Trophoblast cell (in vitro differentiated cells and primary cell): ENCODE measurements around the gene MAP3K7.

ENCODE experiments used
- DNase-seq, 2 donors: peaks; one replicate each; pipeline ENCODE4 v3.0.0-alpha.2; 2016
- H2AFZ ChIP-seq: 2 replicates; pipeline ENCODE4 v1.6.1; 2013; ENCODE audit warnings: low read length, moderate library complexity, mild to moderate bottlenecking; ENCODE audit not compliant: insufficient read depth, poor library complexity
- H2AK5ac ChIP-seq: 2 replicates; pipeline ENCODE4 v1.6.1; 2013; ENCODE audit warnings: mild to moderate bottlenecking, low read length
- H2BK120ac ChIP-seq: 2 replicates; pipeline ENCODE4 v1.6.1; 2013; ENCODE audit warnings: low read length, mild to moderate bottlenecking, moderate library complexity; ENCODE audit not compliant: insufficient read depth, poor library complexity
- H2BK12ac ChIP-seq: 2 replicates; pipeline ENCODE4 v1.6.1; 2013; ENCODE audit warnings: mild to moderate bottlenecking, low read length, moderate library complexity
- H2BK5ac ChIP-seq: 2 replicates; pipeline ENCODE4 v1.6.1; 2013; ENCODE audit warnings: low read length, low read depth, moderate library complexity, mild to moderate bottlenecking; ENCODE audit not compliant: poor library complexity
- H3K14ac ChIP-seq: 2 replicates; pipeline ENCODE4 v1.6.1; 2013; ENCODE audit warnings: mild to moderate bottlenecking, low read length
- H3K18ac ChIP-seq: 2 replicates; pipeline ENCODE4 v1.6.1; 2013; ENCODE audit warnings: mild to moderate bottlenecking, low read length
- H3K23ac ChIP-seq: 2 replicates; pipeline ENCODE4 v1.6.1; 2013; ENCODE audit warnings: low read length
- H3K27ac ChIP-seq: 2 replicates; pipeline ENCODE4 v1.5.1; 2013; ENCODE audit warnings: low read depth, mild to moderate bottlenecking, inconsistent platforms, low read length, moderate library complexity
- H3K27me3 ChIP-seq: 2 replicates; pipeline ENCODE4 v1.6.1; 2013; ENCODE audit warnings: inconsistent platforms, mild to moderate bottlenecking, low read length, moderate library complexity; ENCODE audit not compliant: insufficient read depth
- H3K36me3 ChIP-seq, 2 experiments: 1 replicate in 1 of 2; 2 replicates in 1 of 2; pipeline ENCODE4 v1.6.1; 2013; ENCODE audit warnings: low read length in 2 of 2, mild to moderate bottlenecking in 2 of 2, moderate library complexity in 1 of 2; ENCODE audit not compliant: insufficient read depth in 2 of 2, control insufficient read depth in 1 of 2
- H3K4ac ChIP-seq: 2 replicates; pipeline ENCODE4 v1.6.1; 2013; ENCODE audit warnings: low read depth, mild to moderate bottlenecking, low read length, moderate library complexity
- H3K4me1 ChIP-seq, 2 experiments: 1 replicate in 1 of 2; 2 replicates in 1 of 2; pipeline ENCODE4 v1.6.1; 2013; ENCODE audit warnings: low read length in 2 of 2, mild to moderate bottlenecking in 2 of 2, moderate library complexity in 1 of 2; ENCODE audit not compliant: insufficient read depth in 2 of 2, control insufficient read depth in 1 of 2
- H3K4me2 ChIP-seq: 2 replicates; pipeline ENCODE4 v1.6.1; 2013; ENCODE audit warnings: inconsistent platforms, mild to moderate bottlenecking, low read length, moderate library complexity
- H3K4me3 ChIP-seq: 2 replicates; pipeline ENCODE4 v1.5.1; 2013; ENCODE audit warnings: mild to moderate bottlenecking, low read depth, low read length, inconsistent platforms
- H3K79me1 ChIP-seq: one replicate; pipeline ENCODE4 v1.6.1; 2013; ENCODE audit warnings: low read length
- H3K79me2 ChIP-seq: 2 replicates; pipeline ENCODE4 v1.6.1; 2013; ENCODE audit warnings: low read length, mild to moderate bottlenecking; ENCODE audit not compliant: control insufficient read depth, insufficient read depth, poor library complexity
- H3K9ac ChIP-seq: 2 replicates; pipeline ENCODE4 v1.6.1; 2013; ENCODE audit warnings: mild to moderate bottlenecking, low read length
- H3K9me3 ChIP-seq: 2 replicates; pipeline ENCODE4 v1.6.1; 2013; ENCODE audit warnings: low read depth, mild to moderate bottlenecking, control low read depth, inconsistent platforms, low read length; ENCODE audit not compliant: insufficient read depth
- H4K12ac ChIP-seq: 2 replicates; pipeline ENCODE4 v1.6.1; 2013; ENCODE audit warnings: low read depth, mild to moderate bottlenecking, low read length, moderate library complexity
- H4K8ac ChIP-seq: 2 replicates; pipeline ENCODE4 v1.6.1; 2013; ENCODE audit warnings: low read depth, mild to moderate bottlenecking, low read length, moderate library complexity
- H4K91ac ChIP-seq: one replicate; pipeline ENCODE4 v1.6.1; 2013; ENCODE audit warnings: low read depth, mild to moderate bottlenecking, low read length, moderate library complexity
- WGBS: extraction: QIAGEN DNeasy Blood & Tissue Kit; methylation state at CpG from one replicate; pipeline ENCODE4 v1.1.7; 2013; ENCODE audit warnings: missing lambda C conversion rate; ENCODE audit not compliant: insufficient read length, insufficient coverage; ENCODE audit errors: extremely low coverage; 5-methylcytosine and 5-hydroxymethylcytosine counted together

The MAP3K7 gene

DNA sequence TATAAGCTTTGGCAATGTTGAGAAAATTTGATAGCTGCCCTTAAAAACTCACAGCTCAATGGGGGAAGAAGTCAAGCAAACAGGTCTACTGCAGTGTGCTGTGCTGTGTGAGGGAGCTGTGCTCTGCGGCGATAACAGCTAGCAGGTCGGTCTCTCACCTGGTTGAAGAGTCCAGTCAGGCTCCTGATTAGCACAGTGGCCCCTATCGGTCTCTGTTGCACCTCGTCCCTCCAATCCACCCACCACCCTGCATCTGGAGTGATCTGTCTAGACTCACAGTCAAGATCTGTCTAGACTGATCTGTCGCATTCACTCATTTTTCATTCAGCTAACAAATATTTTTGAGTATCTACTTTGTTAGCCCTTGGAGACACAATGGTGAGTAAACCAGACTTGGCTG lies 94.1 kb downstream of the MAP3K7 start:
- Histone ChIP-seq H3K9me3 (no peaks in the 10 kb centered on the region), H3K9ac (no peak overlapping the region), H3K79me2 (peaks cover 1% of the 10 kb centered on the region), H3K36me3 (no peaks in the 10 kb centered on the region), H3K4ac (no peak overlapping the region), H3K4me3 (no peak overlapping the region), H3K18ac (no peak overlapping the region), H3K4me2 (no peak overlapping the region), H3K27ac (no peak overlapping the region), H3K79me1 (no peaks in the 10 kb centered on the region), H3K27me3 (no peaks in the 10 kb centered on the region), H4K12ac (no peak overlapping the region), H4K91ac (no peak overlapping the region), H2AK5ac (no peak overlapping the region), H3K14ac (no peak overlapping the region), H2BK5ac (no peak overlapping the region), H3K4me1 (peaks cover 2 to 6% of the 10 kb centered on the region in 2 experiments), H4K8ac (no peak overlapping the region), H2BK120ac (no peak overlapping the region), H3K23ac (no peak overlapping the region), H2AFZ (no peak overlapping the region), H2BK12ac (no peak overlapping the region)
- WGBS: no CpG with 5 or more reads among the region's 6 CpGs
- DNase-seq: no peak

GRCh38 chr6:90492369-90492768 lies 94.5 kb downstream of the MAP3K7 start:
- Histone ChIP-seq H3K23ac (no peak overlapping the region), H3K36me3 (no peaks in the 10 kb centered on the region), H2BK120ac (no peak overlapping the region), H4K12ac (no peak overlapping the region), H3K18ac (no peak overlapping the region), H3K4ac (no peak overlapping the region), H2BK5ac (no peak overlapping the region), H3K27ac (no peak overlapping the region), H2AFZ (no peak overlapping the region), H3K4me2 (no peak overlapping the region), H2AK5ac (no peak overlapping the region), H3K4me1 (peaks cover 2 to 6% of the 10 kb centered on the region in 2 experiments), H4K8ac (no peak overlapping the region), H2BK12ac (no peak overlapping the region), H3K9me3 (no peaks in the 10 kb centered on the region), H4K91ac (no peak overlapping the region), H3K9ac (no peak overlapping the region), H3K4me3 (no peak overlapping the region), H3K27me3 (no peaks in the 10 kb centered on the region), H3K14ac (no peak overlapping the region), H3K79me1 (no peaks in the 10 kb centered on the region), H3K79me2 (peaks cover 1% of the 10 kb centered on the region)
- WGBS: no CpG with 5 or more reads among the region's 1 CpG
- DNase-seq: no peak

DNA sequence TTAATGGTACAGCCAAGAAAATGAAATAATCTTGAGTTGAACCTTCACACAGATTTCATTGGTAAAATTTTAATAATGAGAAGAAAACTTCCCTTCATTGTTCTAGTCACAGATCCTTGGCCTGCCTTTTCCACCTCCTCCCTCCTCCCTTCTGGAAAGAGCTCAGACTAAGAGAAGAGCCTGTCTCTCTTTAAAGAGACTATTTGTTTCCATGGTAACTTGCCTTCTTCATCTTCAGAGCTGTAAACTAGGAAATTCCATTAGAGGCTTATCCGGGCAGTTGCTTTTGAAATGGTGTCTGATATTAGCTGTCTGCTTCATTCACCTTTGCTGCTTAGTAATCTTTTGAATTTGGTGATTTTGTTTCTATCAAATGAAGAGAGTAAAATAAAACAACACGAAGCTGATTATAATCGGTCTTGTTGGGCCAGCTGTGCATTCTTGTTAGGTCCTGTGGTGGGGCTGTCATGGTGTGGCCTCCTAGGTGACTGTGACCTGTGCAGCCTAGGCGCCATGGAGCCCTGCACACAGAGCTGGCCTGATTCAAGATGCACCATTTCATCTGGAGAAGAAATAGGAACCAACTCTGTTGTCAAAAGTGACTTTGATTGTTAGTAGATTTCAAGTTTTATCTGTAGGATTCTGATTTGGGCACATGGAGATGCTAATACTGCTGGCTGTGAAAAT lies 96.7 kb downstream of the MAP3K7 start:
- H2BK5ac ChIP-seq: no peak overlapping the region
- no peak overlapping the region for H2AK5ac ChIP-seq
- no peak overlapping the region for H3K27ac ChIP-seq
- H4K12ac ChIP-seq: no peak overlapping the region
- DNase-seq: peak in 1 of 2 donors; percentile 28
- H3K4me2 ChIP-seq: no peak overlapping the region
- no peak overlapping the region for H3K18ac ChIP-seq
- H3K14ac ChIP-seq: no peak overlapping the region
- H3K23ac ChIP-seq: no peak overlapping the region
- no peak overlapping the region for H3K4ac ChIP-seq
- no peak overlapping the region for H2BK12ac ChIP-seq
- H2AFZ ChIP-seq: no peak overlapping the region
- no peaks in the 10 kb centered on the region for H3K9me3 ChIP-seq
- H3K36me3 ChIP-seq: no peaks in the 10 kb centered on the region
- H3K79me2 ChIP-seq: no peaks in the 10 kb centered on the region
- no peak overlapping the region for H4K8ac ChIP-seq
- H2BK120ac ChIP-seq: no peak overlapping the region
- H3K9ac ChIP-seq: no peak overlapping the region
- no peaks in the 10 kb centered on the region for H3K79me1 ChIP-seq
- H4K91ac ChIP-seq: no peak overlapping the region
- H3K4me1 ChIP-seq: peaks cover 0 to 2% of the 10 kb centered on the region in 2 experiments
- no peaks in the 10 kb centered on the region for H3K27me3 ChIP-seq
- H3K4me3 ChIP-seq: no peak overlapping the region
- no CpG with 5 or more reads among the region's 4 CpGs for WGBS

DNA sequence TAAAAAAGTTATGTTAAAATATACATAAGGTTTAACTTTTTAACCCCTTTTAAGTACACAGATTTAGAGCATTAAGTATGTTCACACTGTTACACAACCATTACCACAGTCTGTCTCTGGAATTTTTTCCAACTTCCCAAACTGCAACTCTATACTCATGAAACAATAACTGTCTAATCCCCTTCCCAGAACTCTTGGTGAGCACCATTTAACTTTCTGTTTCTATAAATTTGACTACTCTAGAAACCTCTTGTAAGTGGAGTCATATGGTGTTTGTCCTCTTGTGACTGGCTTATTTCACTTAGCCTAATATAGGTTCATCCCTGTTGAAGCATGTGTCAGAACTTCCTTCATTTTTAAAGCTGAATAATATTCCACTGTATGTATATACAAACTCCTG lies 98.1 kb downstream of the MAP3K7 start:
- H3K14ac ChIP-seq: no peak overlapping the region
- H3K27ac ChIP-seq: no peak overlapping the region
- no peak for DNase-seq
- no peak overlapping the region for H4K91ac ChIP-seq
- no peaks in the 10 kb centered on the region for H3K4me1 ChIP-seq
- no peaks in the 10 kb centered on the region for H3K79me1 ChIP-seq
- H2BK120ac ChIP-seq: no peak overlapping the region
- no peak overlapping the region for H3K4ac ChIP-seq
- H3K23ac ChIP-seq: no peak overlapping the region
- H3K9ac ChIP-seq: no peak overlapping the region
- H4K8ac ChIP-seq: no peak overlapping the region
- H3K4me3 ChIP-seq: no peak overlapping the region
- H3K9me3 ChIP-seq: no peaks in the 10 kb centered on the region
- no peaks in the 10 kb centered on the region for H3K27me3 ChIP-seq
- H2AFZ ChIP-seq: no peak overlapping the region
- no peak overlapping the region for H4K12ac ChIP-seq
- H2BK12ac ChIP-seq: no peak overlapping the region
- H2BK5ac ChIP-seq: no peak overlapping the region
- no peak overlapping the region for H3K4me2 ChIP-seq
- H2AK5ac ChIP-seq: no peak overlapping the region
- no peak overlapping the region for H3K18ac ChIP-seq
- H3K36me3 ChIP-seq: no peaks in the 10 kb centered on the region
- H3K79me2 ChIP-seq: no peaks in the 10 kb centered on the region
